Measurements from ENCODE around the gene ISL2. TPM values are rescaled to one million over a fixed set of nuclear protein-coding genes. Genes with fewer than 3 reads are reported as not detected.

ISL2 gene
- total and polyA plus RNA-seq, 2 of the 13 experiments (the other 11 are each of a cell fraction or from before 2014, with no cell fraction given): 4.3 to 5.1 TPM

GRCh38 chr15:76335307-76336253 lies 993 bp upstream of the ISL2 start (continued):
- no peak for TF ChIP-seq SKIL (CRISPR knock-in tag; IDR thresholded peaks at IDR 0.05; ENCODE audit: borderline replicate concordance)
- no peak for TF ChIP-seq ZBTB43 (CRISPR knock-in tag; conservative IDR thresholded peaks at IDR 0.05)
- TF ChIP-seq KDM2A (CRISPR knock-in tag; IDR thresholded peaks at IDR 0.05; ENCODE audit: borderline replicate concordance, low read depth): no peak
- TF ChIP-seq RFX5 (IDR thresholded peaks at IDR 0.05; ENCODE audit: low read depth, low read length): no peak
- TF ChIP-seq ZNF678 (CRISPR knock-in tag; IDR thresholded peaks at IDR 0.05): no peak
- TF ChIP-seq TFAP4 (IDR thresholded peaks at IDR 0.05; ENCODE audit: borderline replicate concordance, low read depth): peak; percentile 18; the same call in 1 of the 2 replicates
- TF ChIP-seq RBM22 (optimal IDR thresholded peaks at IDR 0.05; ENCODE audit: low read length): no peak
- no peak for TF ChIP-seq ZNF205 (CRISPR knock-in tag; IDR thresholded peaks at IDR 0.05)
- TF ChIP-seq EEA1 (CRISPR knock-in tag; IDR thresholded peaks at IDR 0.05; ENCODE audit: borderline replicate concordance): no peak
- TF ChIP-seq ZBTB20 (CRISPR knock-in tag; IDR thresholded peaks at IDR 0.05; ENCODE audit: borderline replicate concordance, low read depth): no peak
- TF ChIP-seq NR2C2 (CRISPR knock-in tag; IDR thresholded peaks at IDR 0.05; ENCODE audit: borderline replicate concordance): no peak
- no peak for TF ChIP-seq IRF1 (CRISPR knock-in tag; IDR thresholded peaks at IDR 0.05; ENCODE audit: low read depth)
- TF ChIP-seq AFF4 (CRISPR knock-in tag; IDR thresholded peaks at IDR 0.05): no peak
- TF ChIP-seq FOXM1 (CRISPR knock-in tag; IDR thresholded peaks at IDR 0.05): no peak
- no peak for TF ChIP-seq PHF8 (CRISPR knock-in tag; IDR thresholded peaks at IDR 0.05)
- peak; percentile 83; the same call in 1 of the 2 replicates for TF ChIP-seq ZBTB38 (CRISPR knock-in tag; IDR thresholded peaks at IDR 0.05)
- TF ChIP-seq TFDP2 (CRISPR knock-in tag; IDR thresholded peaks at IDR 0.05): no peak
- no peak for TF ChIP-seq ZNF232 (CRISPR knock-in tag; IDR thresholded peaks at IDR 0.05; ENCODE audit: borderline replicate concordance)
